Colonic mucosa (tissue), 4 donors: ENCODE results near the gene HBB. TPM values are rescaled to one million over a fixed set of nuclear protein-coding genes. Genes with fewer than 3 reads are reported as not detected.

Source experiments
- DNase-seq: peaks from one replicate; pipeline ENCODE4 v3.0.0-alpha.2; 2020
- H3K27ac ChIP-seq: fragments of 200-600 bp; one replicate; pipeline ENCODE4 v1.8.0; 2021
- H3K27me3 ChIP-seq: fragments of 200-600 bp; one replicate; pipeline ENCODE4 v1.8.0; 2021
- H3K36me3 ChIP-seq: fragments of 200-600 bp; one replicate; pipeline ENCODE4 v1.8.0; 2021
- H3K4me1 ChIP-seq: fragments of 200-600 bp; one replicate; pipeline ENCODE4 v1.8.0; 2021; ENCODE audit warnings: mild to moderate bottlenecking
- H3K4me3 ChIP-seq: fragments of 200-600 bp; one replicate; pipeline ENCODE4 v1.8.0; 2021
- H3K9ac ChIP-seq, 2 donors: one replicate each; pipeline ENCODE4 v1.7.0; 2013; ENCODE audit warnings: control low read depth in 2 of 2, low read depth in 2 of 2, low read length in 2 of 2
- H3K9me3 ChIP-seq: fragments of 200-600 bp; one replicate; pipeline ENCODE4 v1.8.0; 2021
- intact Hi-C: fragments of 100-400 bp; cut with DNase I; formaldehyde crosslinking; loops from one replicate; pipeline ENCODE4 v1.14.1; 2022
- total RNA-seq, 2 donors: library from RNA; stranded (reverse); fragmentation: NEBNext Ultra II Directional in 1 of 2; extraction: Animal tissue kit (Norgen Biotek cat#: 25700) in 1 of 2; gene quantifications; one replicate each; pipeline ENCODE4 v1.2.1, GENCODE V29; 2021
- TF ChIP-seq, protein P1 (sequence below): fragments of 200-600 bp; IDR thresholded peaks from one replicate; pipeline ENCODE4 v1.8.0; 2022; ENCODE audit warnings: antibody characterized with exemption, mild to moderate bottlenecking
- donor health status: healthy.
- donor health status: DM: no; HTN: no; CAD: no.
- donor health status: DM: no; HTN: no; CAD: no.

HBB gene
- 100 to 1,000 TPM in 1 of 2 donors, 1 to 10 TPM in 1; 3.0 to 113 TPM for total RNA-seq

DNA sequence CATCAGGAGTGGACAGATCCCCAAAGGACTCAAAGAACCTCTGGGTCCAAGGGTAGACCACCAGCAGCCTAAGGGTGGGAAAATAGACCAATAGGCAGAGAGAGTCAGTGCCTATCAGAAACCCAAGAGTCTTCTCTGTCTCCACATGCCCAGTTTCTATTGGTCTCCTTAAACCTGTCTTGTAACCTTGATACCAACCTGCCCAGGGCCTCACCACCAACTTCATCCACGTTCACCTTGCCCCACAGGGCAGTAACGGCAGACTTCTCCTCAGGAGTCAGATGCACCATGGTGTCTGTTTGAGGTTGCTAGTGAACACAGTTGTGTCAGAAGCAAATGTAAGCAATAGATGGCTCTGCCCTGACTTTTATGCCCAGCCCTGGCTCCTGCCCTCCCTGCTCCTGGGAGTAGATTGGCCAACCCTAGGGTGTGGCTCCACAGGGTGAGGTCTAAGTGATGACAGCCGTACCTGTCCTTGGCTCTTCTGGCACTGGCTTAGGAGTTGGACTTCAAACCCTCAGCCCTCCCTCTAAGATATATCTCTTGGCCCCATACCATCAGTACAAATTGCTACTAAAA is at the start of gene HBB:
HBB (minus strand) TSS at position 340 of the 579 bp plus-strand sequence; CDS start at position 290, 50 bp downstream.
- no peak within 1 kb of the TSS for H3K27ac ChIP-seq
- H3K9ac ChIP-seq = no peak within 1 kb of the TSS
- H3K36me3 ChIP-seq = no peaks in the 10 kb centered on the region
- H3K4me1 ChIP-seq = no peaks in the 10 kb centered on the region
- intact Hi-C loops = no loop called here
- H3K27me3 ChIP-seq = no peaks in the 10 kb centered on the region
- TF ChIP-seq, protein P1, sequence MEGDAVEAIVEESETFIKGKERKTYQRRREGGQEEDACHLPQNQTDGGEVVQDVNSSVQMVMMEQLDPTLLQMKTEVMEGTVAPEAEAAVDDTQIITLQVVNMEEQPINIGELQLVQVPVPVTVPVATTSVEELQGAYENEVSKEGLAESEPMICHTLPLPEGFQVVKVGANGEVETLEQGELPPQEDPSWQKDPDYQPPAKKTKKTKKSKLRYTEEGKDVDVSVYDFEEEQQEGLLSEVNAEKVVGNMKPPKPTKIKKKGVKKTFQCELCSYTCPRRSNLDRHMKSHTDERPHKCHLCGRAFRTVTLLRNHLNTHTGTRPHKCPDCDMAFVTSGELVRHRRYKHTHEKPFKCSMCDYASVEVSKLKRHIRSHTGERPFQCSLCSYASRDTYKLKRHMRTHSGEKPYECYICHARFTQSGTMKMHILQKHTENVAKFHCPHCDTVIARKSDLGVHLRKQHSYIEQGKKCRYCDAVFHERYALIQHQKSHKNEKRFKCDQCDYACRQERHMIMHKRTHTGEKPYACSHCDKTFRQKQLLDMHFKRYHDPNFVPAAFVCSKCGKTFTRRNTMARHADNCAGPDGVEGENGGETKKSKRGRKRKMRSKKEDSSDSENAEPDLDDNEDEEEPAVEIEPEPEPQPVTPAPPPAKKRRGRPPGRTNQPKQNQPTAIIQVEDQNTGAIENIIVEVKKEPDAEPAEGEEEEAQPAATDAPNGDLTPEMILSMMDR = no peak
- no peak within 1 kb of the TSS for H3K4me3 ChIP-seq
- peak; percentile 19 for DNase-seq
- H3K9me3 ChIP-seq = no peaks in the 10 kb centered on the region

DNA sequence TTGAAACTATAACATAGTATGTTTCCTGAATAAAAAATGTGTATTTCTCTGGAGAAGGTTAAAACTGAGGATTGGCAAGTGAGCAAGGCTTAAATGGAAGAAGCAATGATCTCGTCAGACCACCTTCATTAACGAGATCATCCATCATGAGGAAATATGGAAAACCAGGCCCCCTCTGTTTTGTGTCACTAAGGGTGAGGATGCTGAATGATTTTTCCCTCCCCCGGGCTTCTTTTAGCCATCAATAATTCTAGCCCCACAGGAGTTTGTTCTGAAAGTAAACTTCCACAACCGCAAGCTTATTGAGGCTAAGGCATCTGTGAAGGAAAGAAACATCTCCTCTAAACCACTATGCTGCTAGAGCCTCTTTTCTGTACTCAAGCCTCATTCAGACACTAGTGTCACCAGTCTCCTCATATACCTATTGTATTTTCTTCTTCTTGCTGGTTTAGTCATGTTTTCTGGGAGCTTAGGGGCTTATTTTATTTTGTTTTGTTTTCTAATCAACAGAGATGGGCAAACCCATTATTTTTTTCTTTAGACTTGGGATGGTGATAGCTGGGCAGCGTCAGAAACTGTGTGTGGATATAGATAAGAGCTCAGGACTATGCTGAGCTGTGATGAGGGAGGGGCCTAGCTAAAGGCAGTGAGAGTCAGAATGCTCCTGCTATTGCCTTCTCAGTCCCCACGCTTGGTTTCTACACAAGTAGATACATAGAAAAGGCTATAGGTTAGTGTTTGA is 48.7 kb upstream of the HBB start:
- no peaks in the 10 kb centered on the region for H3K36me3 ChIP-seq
- TF ChIP-seq, protein P1 = no peak
- H3K9me3 ChIP-seq = no peaks in the 10 kb centered on the region
- H3K4me3 ChIP-seq = no peak overlapping the region
- H3K27ac ChIP-seq = no peak overlapping the region
- H3K9ac ChIP-seq = no peak overlapping the region
- intact Hi-C loops = no loop called here
- DNase-seq = no peak
- H3K4me1 ChIP-seq = no peaks in the 10 kb centered on the region
- H3K27me3 ChIP-seq = no peaks in the 10 kb centered on the region

GRCh38 chr11:5274395-5274794 is 47.5 kb upstream of the HBB start:
- H3K4me3 ChIP-seq = no peak overlapping the region
- intact Hi-C loops = no loop called here
- H3K4me1 ChIP-seq = no peaks in the 10 kb centered on the region
- TF ChIP-seq, protein P1 = no peak
- no peaks in the 10 kb centered on the region for H3K36me3 ChIP-seq
- no peak for DNase-seq
- no peak overlapping the region for H3K9ac ChIP-seq
- no peaks in the 10 kb centered on the region for H3K27me3 ChIP-seq
- no peak overlapping the region for H3K27ac ChIP-seq
- H3K9me3 ChIP-seq = no peaks in the 10 kb centered on the region

- Histone ChIP-seq H3K9me3 (no peaks in the 10 kb centered on the region), H3K36me3 (no peaks in the 10 kb centered on the region), H3K27ac (no peak overlapping the region), H3K9ac (no peak overlapping the region), H3K27me3 (no peaks in the 10 kb centered on the region), H3K4me3 (no peak overlapping the region), H3K4me1 (no peaks in the 10 kb centered on the region)
- TF ChIP-seq, protein P1 = no peak
- intact Hi-C loops = no loop called here
- no peak for DNase-seq
These were observed 45.6 kb upstream of the HBB start for GRCh38 chr11:5272395-5273017.

DNA sequence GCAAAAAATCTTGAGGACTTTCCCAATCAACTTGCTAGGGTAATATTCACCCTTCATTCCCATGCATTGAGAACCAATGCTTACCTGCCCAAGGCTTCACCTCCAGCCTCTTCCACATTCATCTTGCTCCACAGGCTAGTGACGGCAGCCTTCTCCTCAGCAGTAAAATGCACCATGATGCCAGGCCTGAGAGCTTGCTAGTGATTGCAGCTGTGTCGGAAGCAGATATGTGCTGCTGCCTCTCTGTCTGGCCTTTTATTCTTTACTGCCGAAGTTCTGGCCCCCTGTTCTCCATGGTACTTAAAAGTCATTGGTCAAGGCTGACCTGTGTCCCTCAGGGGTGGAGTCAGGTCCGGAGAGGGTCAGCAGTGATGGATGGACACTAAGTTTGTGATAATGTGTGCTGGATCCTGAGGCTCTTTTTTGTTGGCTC is 42.9 kb upstream of the HBB start, which contains the start of gene HBE1:
HBE1 (minus strand) TSS at position 231 of the 433 bp plus-strand sequence; CDS start at position 176, 55 bp downstream.
- H3K36me3 ChIP-seq = no peaks in the 10 kb centered on the region
- intact Hi-C loops = no loop called here
- no peaks in the 10 kb centered on the region for H3K4me1 ChIP-seq
- no peak for DNase-seq
- no peaks in the 10 kb centered on the region for H3K9me3 ChIP-seq
- no peak within 1 kb of the TSS for H3K4me3 ChIP-seq
- H3K27me3 ChIP-seq = no peaks in the 10 kb centered on the region
- H3K9ac ChIP-seq = no peak within 1 kb of the TSS
- H3K27ac ChIP-seq = no peak within 1 kb of the TSS
- TF ChIP-seq, protein P1 = no peak
